K562 (cell line): ENCODE results near the gene OLIG1. TPM values are rescaled to one million over a fixed set of nuclear protein-coding genes. Genes with fewer than 3 reads are reported as not detected.

Source experiments
- ATAC-seq: fragments of 200-7000 bp; cut with Tn5 transposase; 3 replicates; pipeline ENCODE4 v1.9.1; 2020; ENCODE audit warnings: moderate library complexity
- BruUV-seq: library from RNA; stranded (reverse); fragments of 400-500 nt; replicated peaks from 2 replicates; lab custom pipeline; 2021; lab: Mats Ljungman, UMichigan
- CTCF ChIA-PET: fragments of 300-600 bp; formaldehyde crosslinking; extraction: SDS; loops from one replicate; lab custom pipeline; 2021; ENCODE audit warnings: low intra/inter-chr PET ratio; lab: Yijun Ruan, JAX
- POLR2A ChIA-PET: fragments of 300-600, 350-650 bp; sonication (Branson Sonifier 250); formaldehyde crosslinking; extraction: SDS; loops from one replicate; lab custom pipeline; 2021; ENCODE audit warnings: antibody characterized with exemption, inconsistent platforms; lab: Yijun Ruan, JAX
- DNase-seq, 4 experiments: peaks; one replicate each; pipeline versions ENCODE4 v3.0.0 to v3.0.0-alpha.2; 2011 to 2018; ENCODE audit warnings: low spot score in 3 of 4, mixed read lengths in 3 of 4; ENCODE audit errors: extremely low read depth in 1 of 4
- FAIRE-seq: peaks from 2 replicates; lab custom pipeline; 2011; peaks lifted over from hg19 to GRCh38; lab: Jason Lieb, UNC
- H2AFZ ChIP-seq: 2 replicates; pipeline ENCODE4 v1.6.0; 2011; ENCODE audit warnings: low read depth, low read length, control low read depth, inconsistent platforms
- H3K27ac ChIP-seq: fragments of 200-600 bp; 3 replicates; pipeline ENCODE4 v1.8.0; 2011; ENCODE audit warnings: low read depth, mild to moderate bottlenecking, control low read depth, inconsistent platforms, low read length, moderate library complexity, mixed read lengths; ENCODE audit errors: extremely low read depth
- H3K27me3 ChIP-seq, 2 experiments: fragments of 300-600 bp in 1 of 2; 2 replicates in 1 of 2; 3 replicates in 1 of 2; pipeline versions ENCODE4 v1.6.0 to v1.8.0; 2011; ENCODE audit warnings: inconsistent platforms in 2 of 2, low read length in 2 of 2, mild to moderate bottlenecking in 1 of 2, mixed read lengths in 1 of 2, moderate library complexity in 1 of 2; ENCODE audit not compliant: control insufficient read depth in 2 of 2, insufficient read depth in 2 of 2
- H3K36me3 ChIP-seq: fragments of 300-600 bp; 3 replicates; pipeline ENCODE4 v1.8.0; 2011; ENCODE audit warnings: mild to moderate bottlenecking, low read length, inconsistent platforms; ENCODE audit not compliant: control insufficient read depth, insufficient read depth
- H3K4me1 ChIP-seq, 2 experiments: fragments of 200-600 bp in 1 of 2; replicated peaks in 1 of 2; 2 replicates in 1 of 2; 3 replicates in 1 of 2; pipeline versions ENCODE4 v1.5.1 to v1.8.0; 2011; ENCODE audit warnings: inconsistent platforms in 2 of 2, low read length in 2 of 2, mild to moderate bottlenecking in 1 of 2, mixed read lengths in 1 of 2, moderate library complexity in 1 of 2; ENCODE audit not compliant: control insufficient read depth in 2 of 2, insufficient read depth in 2 of 2
- H3K4me2 ChIP-seq: 2 replicates; pipeline ENCODE4 v1.6.1; 2011; ENCODE audit warnings: low read length, control low read depth, inconsistent platforms, mixed read lengths; ENCODE audit not compliant: insufficient read depth
- H3K4me3 ChIP-seq: fragments of 200-600 bp; sonication (generic), shearing (Covaris generic); 2 replicates; pipeline ENCODE4 v1.5.1; 2016; ENCODE audit warnings: control low read depth, inconsistent platforms
- H3K79me2 ChIP-seq: fragments of 200-600 bp; 3 replicates; pipeline ENCODE4 v1.8.0; 2011; ENCODE audit warnings: low read length, inconsistent platforms; ENCODE audit not compliant: control insufficient read depth, insufficient read depth
- H3K9ac ChIP-seq, 2 experiments: 2 replicates each; pipeline versions ENCODE4 v1.6.0 to v1.6.1; 2011; ENCODE audit warnings: low read depth in 2 of 2, low read length in 2 of 2, control low read depth in 1 of 2, inconsistent platforms in 1 of 2, mild to moderate bottlenecking in 1 of 2, mixed read lengths in 1 of 2; ENCODE audit not compliant: insufficient read depth in 1 of 2
- H3K9me1 ChIP-seq: one replicate; pipeline ENCODE4 v1.6.0; 2011; ENCODE audit warnings: inconsistent platforms, mild to moderate bottlenecking, low read length, moderate library complexity; ENCODE audit not compliant: control insufficient read depth, insufficient read depth
- H3K9me3 ChIP-seq: replicated peaks from 2 replicates; pipeline ENCODE4 v1.5.1; 2011; ENCODE audit warnings: low read depth, low read length, inconsistent platforms; ENCODE audit not compliant: control insufficient read depth, insufficient read depth
- H4K20me1 ChIP-seq: replicated peaks from 2 replicates; pipeline ENCODE4 v1.6.1; 2011; ENCODE audit warnings: low read length, inconsistent platforms, mixed read lengths; ENCODE audit not compliant: control insufficient read depth, insufficient read depth
- CEBPZ ChIP-seq: fragments of 150-350 bp; IDR thresholded peaks from 2 replicates; pipeline ENCODE4 v1.6.1; 2014; ENCODE audit warnings: low read depth, mild to moderate bottlenecking, low read length, borderline replicate concordance
- ZBTB33 ChIP-seq: sonication (generic); formaldehyde crosslinking; IDR thresholded peaks from 2 replicates; pipeline ENCODE4 v1.8.1; 2023; ENCODE audit warnings: mild to moderate bottlenecking, missing genetic modification reagents
- WGBS: fragments of 100-300 bp; shearing (Covaris generic); methylation state at CpG from one replicate; pipeline ENCODE4 v1.1.6; 2016; ENCODE audit warnings: low coverage, mixed read lengths; ENCODE audit not compliant: insufficient coverage; ENCODE audit errors: missing lambda C conversion rate; 5-methylcytosine and 5-hydroxymethylcytosine counted together
- in situ Hi-C: fragments of 300-500 bp; cut with MboI; formaldehyde crosslinking; loops from 4 replicates; pipeline ENCODE4 v1.15.0; 2018; ENCODE audit warnings: inconsistent platforms, mixed read lengths
- intact Hi-C: fragments of 100-400 bp; cut with micrococcal nuclease; formaldehyde crosslinking; loops from 2 replicates; pipeline ENCODE4 v1.14.2; 2022
- polyA plus RNA-seq, 8 experiments: library from polyadenylated mRNA; depleted of rRNA in 4 of 8; stranded (reverse) in 5 of 8; unstranded in 3 of 8; fragments of >200 nt; fragmentation: Nextera tagmentation in 2 of 8; fragmentation: Illumina TruSeq in 1 of 8; extraction: Ambion mirVana in 2 of 8; extraction: Trizol in 1 of 8; gene quantifications; 2 replicates each; pipeline versions ENCODE4 v1.2.1 to v1.2.3, GENCODE V29; 2011 to 2014; ENCODE audit warnings: inconsistent platforms in 1 of 8, missing spikeins in 1 of 8
- total RNA-seq, 7 experiments: library from RNA; depleted of rRNA in 6 of 7; stranded (reverse); fragments of >200 nt in 6 of 7; fragmentation: Illumina TruSeq in 2 of 7; extraction: Trizol in 2 of 7; gene quantifications; 2 replicates each; pipeline versions ENCODE4 v1.2.1 to v1.2.3, GENCODE V29; 2011 to 2021; ENCODE audit warnings: low replicate concordance in 1 of 7

The OLIG1 gene
- total and polyA plus RNA-seq, 9 of the 15 experiments (the other 6 are each of a cell fraction or from before 2014, with no cell fraction given) = not detected

DNA sequence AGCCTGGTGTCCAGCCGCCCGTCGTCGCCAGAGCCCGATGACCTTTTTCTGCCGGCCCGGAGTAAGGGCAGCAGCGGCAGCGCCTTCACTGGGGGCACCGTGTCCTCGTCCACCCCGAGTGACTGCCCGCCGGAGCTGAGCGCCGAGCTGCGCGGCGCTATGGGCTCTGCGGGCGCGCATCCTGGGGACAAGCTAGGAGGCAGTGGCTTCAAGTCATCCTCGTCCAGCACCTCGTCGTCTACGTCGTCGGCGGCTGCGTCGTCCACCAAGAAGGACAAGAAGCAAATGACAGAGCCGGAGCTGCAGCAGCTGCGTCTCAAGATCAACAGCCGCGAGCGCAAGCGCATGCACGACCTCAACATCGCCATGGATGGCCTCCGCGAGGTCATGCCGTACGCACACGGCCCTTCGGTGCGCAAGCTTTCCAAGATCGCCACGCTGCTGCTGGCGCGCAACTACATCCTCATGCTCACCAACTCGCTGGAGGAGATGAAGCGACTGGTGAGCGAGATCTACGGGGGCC, 43.0 kb upstream of the OLIG1 start:
- no peak for ATAC-seq
- intact Hi-C loops = no loop called here
- peak; percentile 55; the same call in 1 of the 2 replicates for TF ChIP-seq ZBTB33 (CRISPR knock-in tag)
- no peak for TF ChIP-seq CEBPZ
- CTCF ChIA-PET = no interaction called here
- 60% methylated on average over 50 of the region's 54 CpGs for WGBS
- Histone ChIP-seq H4K20me1 (peaks cover 8% of the 10 kb centered on the region; the same call in 1 of the 2 replicates), H3K36me3 (no peaks in the 10 kb centered on the region), H3K9me3 (no peaks in the 10 kb centered on the region), H3K4me2 (no peak overlapping the region), H3K79me2 (no peaks in the 10 kb centered on the region), H3K4me3 (no peak overlapping the region), H3K9ac (no peak overlapping the region), H3K9me1 (no peaks in the 10 kb centered on the region), H3K27me3 (peaks cover 71 to 90% of the 10 kb centered on the region in 2 experiments), H3K27ac (no peak overlapping the region), H2AFZ (no peak overlapping the region), H3K4me1 (peaks cover 0 to 14% of the 10 kb centered on the region in 2 experiments; a peak in 1 of 5 replicates)
- POLR2A ChIA-PET = no interaction called here
- no peak for DNase-seq
- in situ Hi-C loops = no loop called here
- no peak for FAIRE-seq
- no TSS peak for BruUV-seq
